GM23248 (cell line): ENCODE results near the gene CFAP210. TPM values are rescaled to one million over a fixed set of nuclear protein-coding genes. Genes with fewer than 3 reads are reported as not detected.

ENCODE experiments used
- DNase-seq: peaks from one replicate; pipeline ENCODE4 v3.0.0-alpha.2; 2015
- H2AFZ ChIP-seq: fragments of 200-600 bp; sonication (generic); 2 replicates; pipeline ENCODE4 v1.6.1; 2016; ENCODE audit warnings: antibody characterized with exemption
- H3F3A ChIP-seq: fragments of 200-600 bp; sonication (generic); 2 replicates; pipeline ENCODE4 v1.6.1; 2016; ENCODE audit warnings: mild to moderate bottlenecking, antibody characterized with exemption, mixed run types; ENCODE audit not compliant: insufficient read depth
- H3K27ac ChIP-seq: fragments of 200-600 bp; sonication (generic); 2 replicates; pipeline ENCODE4 v1.5.1; 2016; ENCODE audit warnings: mild to moderate bottlenecking
- H3K27me3 ChIP-seq: fragments of 200-600 bp; sonication (generic); replicated peaks from 2 replicates; pipeline ENCODE4 v1.6.1; 2016; ENCODE audit warnings: mild to moderate bottlenecking; ENCODE audit not compliant: insufficient read depth
- H3K36me3 ChIP-seq: fragments of 200-600 bp; sonication (generic); 2 replicates; pipeline ENCODE4 v1.6.1; 2016; ENCODE audit warnings: low read depth, mild to moderate bottlenecking
- H3K4me1 ChIP-seq: fragments of 200-600 bp; sonication (generic); 2 replicates; pipeline ENCODE4 v1.6.1; 2016; ENCODE audit warnings: mild to moderate bottlenecking; ENCODE audit not compliant: insufficient read depth
- H3K4me2 ChIP-seq: fragments of 200-600 bp; sonication (generic); one replicate; pipeline ENCODE4 v1.6.1; 2016; ENCODE audit warnings: mild to moderate bottlenecking; ENCODE audit not compliant: unreplicated experiment
- H3K4me3 ChIP-seq: fragments of 200-600 bp; sonication (generic); 2 replicates; pipeline ENCODE4 v1.5.1; 2016; ENCODE audit warnings: mild to moderate bottlenecking
- H3K79me2 ChIP-seq: fragments of 200-600 bp; sonication (generic); 2 replicates; pipeline ENCODE4 v1.6.1; 2016; ENCODE audit warnings: mild to moderate bottlenecking; ENCODE audit not compliant: insufficient read depth
- H3K9ac ChIP-seq: fragments of 200-600 bp; sonication (generic); 2 replicates; pipeline ENCODE4 v1.6.1; 2016; ENCODE audit warnings: mild to moderate bottlenecking
- H3K9me2 ChIP-seq: fragments of 200-600 bp; sonication (generic); 2 replicates; pipeline ENCODE4 v1.6.1; 2016; ENCODE audit warnings: mixed run types, mild to moderate bottlenecking, moderate library complexity; ENCODE audit not compliant: insufficient read depth
- H3K9me3 ChIP-seq: fragments of 200-600 bp; sonication (generic); one replicate; pipeline ENCODE4 v1.6.1; 2017; ENCODE audit warnings: low read depth
- H4K20me1 ChIP-seq: fragments of 200-600 bp; sonication (generic); 2 replicates; pipeline ENCODE4 v1.6.0; 2016; ENCODE audit not compliant: insufficient read depth
- EZH2 ChIP-seq: fragments of 200-600 bp; sonication (generic); IDR thresholded peaks from 2 replicates; pipeline ENCODE4 v1.6.1; 2018; ENCODE audit warnings: antibody characterized with exemption, mild to moderate bottlenecking; ENCODE audit not compliant: insufficient read depth, poor library complexity, severe bottlenecking
- EZH2phosphoT487 ChIP-seq: fragments of 200-600 bp; sonication (generic); IDR thresholded peaks from 2 replicates; pipeline ENCODE4 v1.6.1; 2018; ENCODE audit warnings: antibody characterized with exemption, moderate library complexity, mild to moderate bottlenecking, low read depth; ENCODE audit not compliant: insufficient read depth
- WGBS, 2 experiments: methylation state at CpG; one replicate each; pipeline ENCODE4 v1.1.6; 2015 to 2017; ENCODE audit warnings: low lambda C conversion rate in 2 of 2, low coverage in 1 of 2; ENCODE audit errors: missing lambda C conversion rate in 2 of 2; 5-methylcytosine and 5-hydroxymethylcytosine counted together
- in situ Hi-C: fragments of 300-500 bp; cut with MboI; formaldehyde crosslinking; loops from 2 replicates; pipeline ENCODE4 v1.15.0; 2020
- polyA plus RNA-seq: library from polyadenylated mRNA; unstranded; fragments of >200 nt; fragmentation: Nextera tagmentation; extraction: Ambion mirVana; gene quantifications from 2 replicates; pipeline ENCODE4 v1.2.1, GENCODE V29; 2016
- total RNA-seq: library from RNA; depleted of rRNA; stranded (reverse); fragments of >200 nt; shearing (Covaris generic); gene quantifications from 2 replicates; pipeline ENCODE4 v1.2.3, GENCODE V29; 2014

The CFAP210 gene
- total and polyA plus RNA-seq, 2 experiments from 2014 or later = 0.11 TPM; not detected in 1

GRCh38 chr2:169676357-169676756, 17.8 kb downstream of the CFAP210 start:
- no peak for DNase-seq
- H3K9me2 ChIP-seq = no peaks in the 10 kb centered on the region
- H3K27ac ChIP-seq = no peak overlapping the region
- H4K20me1 ChIP-seq = no peaks in the 10 kb centered on the region
- H3K4me3 ChIP-seq = no peak overlapping the region
- no peak for TF ChIP-seq EZH2phosphoT487
- TF ChIP-seq EZH2 = no peak
- no peaks in the 10 kb centered on the region for H3F3A ChIP-seq
- no peak overlapping the region for H2AFZ ChIP-seq
- H3K27me3 ChIP-seq = no peaks in the 10 kb centered on the region
- in situ Hi-C loops = no loop called here
- H3K36me3 ChIP-seq = no peaks in the 10 kb centered on the region
- 35% methylated on average over 3 of the region's 3 CpGs for WGBS, 2 experiments
- H3K9me3 ChIP-seq = no peaks in the 10 kb centered on the region
- H3K4me2 ChIP-seq = no peak overlapping the region
- no peaks in the 10 kb centered on the region for H3K79me2 ChIP-seq
- no peaks in the 10 kb centered on the region for H3K4me1 ChIP-seq
- H3K9ac ChIP-seq = no peak overlapping the region

GRCh38 chr2:169673921-169674320, 20.3 kb downstream of the CFAP210 start:
- TF ChIP-seq EZH2phosphoT487 = no peak
- no peak for TF ChIP-seq EZH2
- Histone ChIP-seq H3K27me3 (no peaks in the 10 kb centered on the region), H3K36me3 (no peaks in the 10 kb centered on the region), H4K20me1 (no peaks in the 10 kb centered on the region), H3K79me2 (no peaks in the 10 kb centered on the region), H3K9ac (no peak overlapping the region), H3F3A (no peaks in the 10 kb centered on the region), H3K9me3 (no peaks in the 10 kb centered on the region), H2AFZ (no peak overlapping the region), H3K27ac (no peak overlapping the region), H3K9me2 (no peaks in the 10 kb centered on the region), H3K4me2 (no peak overlapping the region), H3K4me1 (peaks cover 9% of the 10 kb centered on the region; the same call in 1 of the 2 replicates), H3K4me3 (no peak overlapping the region)
- WGBS, 2 experiments = 66 to 79% methylated on average over 2 of the region's 2 CpGs
- DNase-seq = no peak
- in situ Hi-C loops = no loop called here

- 55 to 57% methylated on average over 3 of the region's 3 CpGs for WGBS, 2 experiments
- TF ChIP-seq EZH2 = no peak
- no peak for TF ChIP-seq EZH2phosphoT487
- Histone ChIP-seq H3K4me3 (no peak overlapping the region), H2AFZ (no peak overlapping the region), H3K36me3 (no peaks in the 10 kb centered on the region), H3K79me2 (no peaks in the 10 kb centered on the region), H3K27me3 (no peaks in the 10 kb centered on the region), H3K4me1 (peaks cover 9% of the 10 kb centered on the region; the same call in 1 of the 2 replicates), H3K4me2 (no peak overlapping the region), H3K9ac (no peak overlapping the region), H3F3A (no peaks in the 10 kb centered on the region), H4K20me1 (no peaks in the 10 kb centered on the region), H3K27ac (no peak overlapping the region), H3K9me3 (no peaks in the 10 kb centered on the region), H3K9me2 (no peaks in the 10 kb centered on the region)
- in situ Hi-C loops = no loop called here
- DNase-seq = no peak
Observed at GRCh38 chr2:169673106-169673505, 21.1 kb downstream of the CFAP210 start.

- Histone ChIP-seq H3K79me2 (no peaks in the 10 kb centered on the region), H3K9me2 (no peaks in the 10 kb centered on the region), H3K9me3 (no peaks in the 10 kb centered on the region), H4K20me1 (no peaks in the 10 kb centered on the region), H3K4me3 (no peak overlapping the region), H3K36me3 (no peaks in the 10 kb centered on the region), H2AFZ (no peak overlapping the region), H3K4me1 (peaks cover 9% of the 10 kb centered on the region; the same call in 1 of the 2 replicates), H3K27me3 (no peaks in the 10 kb centered on the region), H3K9ac (no peak overlapping the region), H3K27ac (no peak overlapping the region), H3F3A (no peaks in the 10 kb centered on the region), H3K4me2 (no peak overlapping the region)
- no peak for DNase-seq
- in situ Hi-C loops = no loop called here
- TF ChIP-seq EZH2 = no peak
- no peak for TF ChIP-seq EZH2phosphoT487
- 76 to 83% methylated on average over 6 of the region's 6 CpGs for WGBS, 2 experiments
Observed at GRCh38 chr2:169672406-169672805, 21.8 kb downstream of the CFAP210 start.

GRCh38 chr2:169670937-169671336, 23.3 kb downstream of the CFAP210 start:
- Histone ChIP-seq H3K4me2 (no peak overlapping the region), H2AFZ (no peak overlapping the region), H3K4me3 (no peak overlapping the region), H3K36me3 (no peaks in the 10 kb centered on the region), H3K27me3 (no peaks in the 10 kb centered on the region), H3F3A (no peaks in the 10 kb centered on the region), H3K9me3 (no peaks in the 10 kb centered on the region), H3K27ac (no peak overlapping the region), H3K4me1 (peaks cover 9% of the 10 kb centered on the region; the same call in 1 of the 2 replicates), H3K9me2 (no peaks in the 10 kb centered on the region), H3K79me2 (no peaks in the 10 kb centered on the region), H3K9ac (no peak overlapping the region), H4K20me1 (no peaks in the 10 kb centered on the region)
- TF ChIP-seq EZH2 (no peak), EZH2phosphoT487 (no peak)
- no peak for DNase-seq
- in situ Hi-C loops = no loop called here
- WGBS, 2 experiments = 77 to 79% methylated on average over 4 of the region's 4 CpGs
